Erythroblast (primary cell): ENCODE data around the gene IL19.

ENCODE experiments used
- GATA1 ChIP-seq: IDR thresholded peaks from 2 replicates; pipeline ENCODE4 v1.6.1; 2011; ENCODE audit warnings: low read depth, mild to moderate bottlenecking, control low read depth, low read length, moderate library complexity
- POLR2A ChIP-seq: IDR thresholded peaks from 2 replicates; pipeline ENCODE4 v1.6.1; 2011; ENCODE audit warnings: mild to moderate bottlenecking, low read length

DNA sequence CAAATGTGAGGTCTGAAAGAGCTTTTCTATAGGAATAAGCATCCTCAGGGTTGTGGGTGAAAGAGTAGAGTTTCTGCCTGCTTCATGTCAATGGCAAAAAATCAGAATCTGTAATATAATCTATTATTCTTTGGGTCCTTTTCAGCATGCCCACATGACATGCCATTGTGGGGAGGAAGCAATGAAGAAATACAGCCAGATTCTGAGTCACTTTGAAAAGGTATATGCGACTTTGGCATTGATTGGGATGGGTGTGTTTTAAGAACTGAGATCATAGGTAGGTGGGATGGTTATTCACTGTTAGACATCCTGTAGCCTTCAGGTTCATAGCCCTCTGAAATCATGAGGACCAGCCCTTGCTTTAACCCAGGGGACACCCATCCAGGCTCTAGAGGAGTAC is 96.7 kb downstream of the IL19 start:
- TF ChIP-seq POLR2A (no peak), GATA1 (no peak)
